Measurements from ENCODE around the gene NPM1. TPM values are rescaled to one million over a fixed set of nuclear protein-coding genes. Genes with fewer than 3 reads are reported as not detected.

The NPM1 gene
- total RNA-seq, 4 donors from 2014 or later: 1,265 to 21,851 (median 1,493) TPM

DNA sequence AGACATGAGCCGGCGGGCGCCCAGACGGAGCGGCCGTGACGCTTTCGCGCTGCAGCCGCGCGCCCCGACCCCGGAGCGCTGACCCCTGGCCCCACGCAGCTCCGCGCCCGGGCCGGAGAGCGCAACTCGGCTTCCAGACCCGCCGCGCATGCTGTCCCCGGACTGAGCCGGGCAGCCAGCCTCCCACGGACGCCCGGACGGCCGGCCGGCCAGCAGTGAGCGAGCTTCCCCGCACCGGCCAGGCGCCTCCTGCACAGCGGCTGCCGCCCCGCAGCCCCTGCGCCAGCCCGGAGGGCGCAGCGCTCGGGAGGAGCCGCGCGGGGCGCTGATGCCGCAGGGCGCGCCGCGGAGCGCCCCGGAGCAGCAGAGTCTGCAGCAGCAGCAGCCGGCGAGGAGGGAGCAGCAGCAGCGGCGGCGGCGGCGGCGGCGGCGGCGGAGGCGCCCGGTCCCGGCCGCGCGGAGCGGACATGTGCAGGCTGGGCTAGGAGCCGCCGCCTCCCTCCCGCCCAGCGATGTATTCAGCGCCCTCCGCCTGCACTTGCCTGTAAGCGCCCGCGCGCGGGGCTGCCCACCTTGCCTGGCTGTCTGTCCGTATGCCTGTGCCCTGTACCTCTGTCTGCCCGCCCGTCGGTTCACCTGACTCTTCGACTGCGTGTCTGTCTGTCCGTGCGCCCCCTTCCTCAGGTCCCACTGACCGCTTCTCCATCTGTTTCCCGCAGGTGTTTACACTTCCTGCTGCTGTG lies 32.2 kb downstream of the NPM1 start:
- Histone ChIP-seq H3K4me3 (peak overlapping the region in 1 of 2 donors; percentile 29), H3K4me1 (peaks cover 0 to 18% of the 10 kb centered on the region in 2 donors), H3K36me3 (no peaks in the 10 kb centered on the region), H3K9me3 (no peaks in the 10 kb centered on the region), H3K27me3 (peaks cover 0 to 6% of the 10 kb centered on the region in 2 donors), H3K27ac (no peak overlapping the region)
- peak in 1 of 2 donors; percentile 33 for DNase-seq
- intact Hi-C loops (cut with DNase I; ENCODE audit: low total_unique reads): loop anchor here (5.0 kb wide), 1 partner anchor 482 kb away; no protein-coding TSS in a partner anchor
- TF ChIP-seq, protein P1, sequence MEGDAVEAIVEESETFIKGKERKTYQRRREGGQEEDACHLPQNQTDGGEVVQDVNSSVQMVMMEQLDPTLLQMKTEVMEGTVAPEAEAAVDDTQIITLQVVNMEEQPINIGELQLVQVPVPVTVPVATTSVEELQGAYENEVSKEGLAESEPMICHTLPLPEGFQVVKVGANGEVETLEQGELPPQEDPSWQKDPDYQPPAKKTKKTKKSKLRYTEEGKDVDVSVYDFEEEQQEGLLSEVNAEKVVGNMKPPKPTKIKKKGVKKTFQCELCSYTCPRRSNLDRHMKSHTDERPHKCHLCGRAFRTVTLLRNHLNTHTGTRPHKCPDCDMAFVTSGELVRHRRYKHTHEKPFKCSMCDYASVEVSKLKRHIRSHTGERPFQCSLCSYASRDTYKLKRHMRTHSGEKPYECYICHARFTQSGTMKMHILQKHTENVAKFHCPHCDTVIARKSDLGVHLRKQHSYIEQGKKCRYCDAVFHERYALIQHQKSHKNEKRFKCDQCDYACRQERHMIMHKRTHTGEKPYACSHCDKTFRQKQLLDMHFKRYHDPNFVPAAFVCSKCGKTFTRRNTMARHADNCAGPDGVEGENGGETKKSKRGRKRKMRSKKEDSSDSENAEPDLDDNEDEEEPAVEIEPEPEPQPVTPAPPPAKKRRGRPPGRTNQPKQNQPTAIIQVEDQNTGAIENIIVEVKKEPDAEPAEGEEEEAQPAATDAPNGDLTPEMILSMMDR (IDR thresholded peaks at IDR 0.05): peak in 2 of 4 experiments; percentile 8 to 10
- TF ChIP-seq POLR2A (IDR thresholded peaks at IDR 0.05): no peak

DNA sequence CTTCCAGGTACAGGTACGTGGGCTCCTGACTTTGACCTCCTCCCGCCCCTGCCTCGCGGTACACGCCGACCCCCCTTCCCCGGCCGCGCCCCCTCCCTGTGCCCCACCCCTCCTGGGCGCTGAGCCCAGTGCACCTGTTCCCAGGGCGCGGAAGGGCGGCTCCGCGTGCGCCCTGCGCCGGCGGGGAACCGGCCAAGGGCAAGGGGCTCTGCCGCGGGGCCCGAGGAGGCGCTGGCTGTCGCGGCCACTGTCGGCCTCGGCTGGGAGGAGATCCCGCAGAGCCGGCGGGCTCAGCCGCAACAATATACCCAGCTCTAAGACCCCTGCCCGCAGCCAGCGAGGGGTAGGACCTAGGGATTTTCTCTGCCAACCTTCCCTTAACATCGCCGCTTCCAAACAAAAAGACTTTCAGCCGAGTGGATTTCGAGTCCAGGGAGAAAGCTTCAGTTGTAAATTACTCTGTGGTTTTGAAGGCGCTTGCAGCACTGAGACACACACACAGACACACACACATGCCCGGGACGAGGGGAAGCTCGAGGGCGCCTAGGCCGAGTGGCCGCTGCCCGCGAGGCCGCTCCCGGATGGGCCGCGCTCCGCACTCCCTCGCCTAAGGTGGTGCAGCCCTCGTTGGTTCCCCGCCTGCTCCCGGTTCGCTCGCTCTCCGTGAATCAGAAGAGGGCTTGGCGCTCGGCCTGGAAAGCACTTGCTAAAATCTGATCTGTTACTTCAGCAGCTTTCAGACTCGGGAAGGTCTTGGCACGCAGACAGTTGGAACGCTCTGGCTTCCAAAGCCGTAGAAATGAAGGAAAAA lies 33.0 kb downstream of the NPM1 start:
- DNase-seq: peak; percentile 79 to 86
- Histone ChIP-seq H3K9me3 (no peaks in the 10 kb centered on the region), H3K36me3 (no peaks in the 10 kb centered on the region), H3K27ac (no peak overlapping the region), H3K27me3 (peaks cover 0 to 6% of the 10 kb centered on the region in 2 donors), H3K4me1 (peaks cover 0 to 18% of the 10 kb centered on the region in 2 donors), H3K4me3 (peak overlapping the region in 1 of 2 donors; percentile 7)
- TF ChIP-seq, protein P1 (IDR thresholded peaks at IDR 0.05): no peak
- TF ChIP-seq POLR2A (IDR thresholded peaks at IDR 0.05): no peak
- intact Hi-C loops (cut with DNase I; ENCODE audit: low total_unique reads): loop anchor here (5.0 kb wide), 1 partner anchor 482 kb away; no protein-coding TSS in a partner anchor

DNA sequence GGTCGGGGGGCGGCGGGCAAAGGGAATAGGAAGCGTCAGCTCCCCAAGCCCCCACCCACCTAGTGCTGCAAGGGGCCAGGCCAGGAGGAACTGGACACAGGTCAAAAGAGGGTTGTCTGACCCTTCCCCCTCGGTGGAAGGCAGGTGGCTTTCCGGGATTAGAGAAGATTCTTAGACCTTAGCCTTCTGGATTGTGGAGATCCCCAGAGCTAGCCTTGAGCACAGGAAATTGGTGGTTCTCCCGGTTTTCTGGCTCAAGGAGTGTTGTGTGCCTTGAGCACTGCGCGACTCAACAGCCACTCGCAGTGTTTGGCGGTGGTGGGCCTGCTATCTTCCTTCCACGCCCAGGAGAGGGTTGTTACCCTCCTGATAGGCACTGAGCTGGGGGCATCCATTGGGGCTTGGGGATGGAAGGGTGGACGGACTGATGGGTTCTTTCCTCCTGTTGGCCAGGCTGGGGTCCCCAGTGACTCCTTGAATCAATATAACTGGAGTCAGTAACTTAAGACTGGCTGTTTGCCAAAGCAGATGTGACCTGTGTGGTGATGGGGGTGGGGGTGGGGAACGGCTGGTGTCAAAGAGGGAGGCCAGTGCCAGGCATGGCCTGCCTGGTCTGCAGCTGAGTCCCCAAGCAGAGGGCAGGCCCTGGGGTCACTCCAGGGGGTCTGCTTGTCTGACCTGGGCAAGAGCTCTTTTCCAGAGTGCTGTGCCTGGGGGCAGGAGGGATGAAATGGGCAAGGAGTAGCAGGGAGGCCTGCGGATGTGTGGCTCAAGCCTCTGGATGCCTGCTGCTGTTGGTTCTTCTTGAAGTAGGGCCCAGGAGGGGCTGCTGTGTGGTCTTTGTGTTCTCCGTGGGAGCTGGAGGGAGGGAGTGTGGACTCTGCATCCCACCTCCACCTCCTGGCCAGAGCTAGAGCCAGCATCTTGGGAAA lies 33.9 kb downstream of the NPM1 start:
- Histone ChIP-seq H3K27ac (no peak overlapping the region), H3K9me3 (no peaks in the 10 kb centered on the region), H3K4me1 (peaks cover 0 to 18% of the 10 kb centered on the region in 2 donors), H3K4me3 (no peak overlapping the region), H3K27me3 (peaks cover 0 to 6% of the 10 kb centered on the region in 2 donors), H3K36me3 (no peaks in the 10 kb centered on the region)
- no peak for TF ChIP-seq POLR2A (IDR thresholded peaks at IDR 0.05)
- TF ChIP-seq, protein P1 (IDR thresholded peaks at IDR 0.05): no peak
- intact Hi-C loops (cut with DNase I; ENCODE audit: low total_unique reads): loop anchor here (5.0 kb wide), 1 partner anchor 481 kb away; no protein-coding TSS in a partner anchor
- DNase-seq: no peak

DNA sequence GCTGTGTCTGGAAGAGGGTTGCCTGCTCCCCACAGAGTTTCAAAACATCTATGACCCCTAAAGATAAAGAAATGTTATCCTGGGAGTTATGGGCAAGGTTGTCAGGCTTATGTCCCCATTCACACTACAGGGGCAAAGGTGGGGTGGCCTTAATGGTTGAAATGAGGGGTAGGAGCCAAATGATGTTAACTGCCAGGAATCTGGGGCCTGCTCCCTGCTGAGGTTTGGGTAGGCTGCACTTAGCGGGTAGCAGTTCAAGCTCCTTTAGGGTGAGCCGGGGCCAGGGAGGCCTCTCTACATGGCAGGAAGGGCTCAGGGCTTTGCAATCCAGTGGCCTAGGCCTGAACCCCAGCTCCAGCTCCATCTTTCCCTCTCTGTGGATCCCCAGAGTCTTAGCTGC lies 34.8 kb downstream of the NPM1 start:
- intact Hi-C loops (cut with DNase I; ENCODE audit: low total_unique reads): loop anchor here (5.0 kb wide), 1 partner anchor 480 kb away; no protein-coding TSS in a partner anchor

More for the DNA sequence above, 34.8 kb downstream of the NPM1 start:
- no peaks in the 10 kb centered on the region for H3K9me3 ChIP-seq
- no peaks in the 10 kb centered on the region for H3K36me3 ChIP-seq
- no peak overlapping the region for H3K27ac ChIP-seq
- H3K27me3 ChIP-seq: peaks cover 0 to 6% of the 10 kb centered on the region in 2 donors
- no peak overlapping the region for H3K4me3 ChIP-seq
- DNase-seq: no peak
- peaks cover 0 to 18% of the 10 kb centered on the region in 2 donors for H3K4me1 ChIP-seq
- TF ChIP-seq POLR2A (IDR thresholded peaks at IDR 0.05): no peak
- TF ChIP-seq, protein P1 (IDR thresholded peaks at IDR 0.05): no peak

All from uterus (tissue), 4 donors.